HCT116 (cell line): ENCODE results near the gene ABL1. TPM values are rescaled to one million over a fixed set of nuclear protein-coding genes. Genes with fewer than 3 reads are reported as not detected.

Experiments
- ATAC-seq: fragments of 200-7000 bp; cut with Tn5 transposase; 2 replicates; pipeline ENCODE4 v1.9.1; 2020; ENCODE audit warnings: mild to moderate bottlenecking, moderate library complexity
- BruUV-seq: library from RNA; stranded (reverse); fragments of 400-500 nt; replicated peaks from 2 replicates; lab custom pipeline; 2021; lab: Mats Ljungman, UMichigan
- CTCF ChIA-PET: fragments of 300-600 bp; sonication (Branson Sonifier 250); formaldehyde crosslinking; loops from one replicate; lab custom pipeline; 2021; ENCODE audit warnings: antibody characterized with exemption; lab: Charles Lee
- POLR2A ChIA-PET: fragments of 300-600, 350-600 bp; sonication (Branson Sonifier 250); formaldehyde crosslinking; loops from one replicate; lab custom pipeline; 2021; ENCODE audit warnings: antibody characterized with exemption; lab: Charles Lee
- RAD21 ChIA-PET, 2 experiments: fragments of 300-600 bp; sonication (Branson Sonifier 250); formaldehyde crosslinking; loops; one replicate each; lab custom pipeline; 2023; ENCODE audit warnings: low total read pairs in 2 of 2; ENCODE audit not compliant: uncharacterized antibody in 2 of 2, unreplicated experiment in 2 of 2, low non-redundant PET in 1 of 2; lab: Charles Lee
- DNase-seq: peaks from one replicate; pipeline ENCODE4 v3.0.0-alpha.2; 2010; ENCODE audit warnings: low read depth, low spot score
- H2AFZ ChIP-seq: fragments of 200-600 bp; shearing (Covaris generic), sonication (generic); 2 replicates; pipeline ENCODE4 v1.6.1; 2017; ENCODE audit warnings: low read depth, mixed run types, mixed read lengths, antibody characterized with exemption, low read length; ENCODE audit not compliant: poor library complexity, severe bottlenecking
- H3K27ac ChIP-seq: 2 replicates; pipeline ENCODE4 v1.5.1; 2012; ENCODE audit warnings: low read depth, low read length
- H3K27me3 ChIP-seq: fragments of 200-600 bp; sonication (generic); 2 replicates; pipeline ENCODE4 v1.6.1; 2016; ENCODE audit warnings: mixed run types, low read length, mixed read lengths; ENCODE audit not compliant: insufficient read depth
- H3K36me3 ChIP-seq, 2 experiments: fragments of 200-500 bp in 1 of 2; fragments of 200-600 bp in 1 of 2; sonication (Bioruptor generic) in 1 of 2; sonication (generic) in 1 of 2; 2 replicates each; pipeline versions ENCODE4 v1.5.1 to v1.6.1; 2014 to 2016; ENCODE audit warnings: low read length in 2 of 2, inconsistent platforms in 1 of 2, mixed read lengths in 1 of 2, mixed run types in 1 of 2; ENCODE audit not compliant: insufficient read depth in 2 of 2, control insufficient read depth in 1 of 2
- H3K4me1 ChIP-seq, 2 experiments: fragments of 200-600 bp in 1 of 2; sonication (generic) in 1 of 2; 2 replicates each; pipeline versions ENCODE4 v1.5.1 to v1.6.1; 2012 to 2017; ENCODE audit warnings: low read length in 2 of 2, inconsistent platforms in 1 of 2, mild to moderate bottlenecking in 1 of 2, mixed read lengths in 1 of 2, mixed run types in 1 of 2, moderate library complexity in 1 of 2; ENCODE audit not compliant: insufficient read depth in 2 of 2, control insufficient read depth in 1 of 2
- H3K4me2 ChIP-seq: fragments of 200-600 bp; sonication (generic); 2 replicates; pipeline ENCODE4 v1.6.1; 2017; ENCODE audit warnings: mixed run types, low read length, mixed read lengths
- H3K4me3 ChIP-seq, 2 experiments: fragments of 200-600 bp in 1 of 2; sonication (generic) in 1 of 2; replicated peaks in 1 of 2; 2 replicates each; pipeline ENCODE4 v1.5.1; 2011 to 2016; ENCODE audit warnings: low read length in 2 of 2, control low read depth in 1 of 2, low read depth in 1 of 2, mild to moderate bottlenecking in 1 of 2, mixed read lengths in 1 of 2, mixed run types in 1 of 2
- H3K79me2 ChIP-seq: fragments of 200-600 bp; sonication (generic); 2 replicates; pipeline ENCODE4 v1.6.1; 2017; ENCODE audit warnings: mild to moderate bottlenecking, mixed run types, low read length, moderate library complexity, mixed read lengths; ENCODE audit not compliant: insufficient read depth
- H3K9ac ChIP-seq: fragments of 200-600 bp; sonication (generic); 2 replicates; pipeline ENCODE4 v1.6.1; 2016; ENCODE audit warnings: low read length, mixed read lengths
- H3K9me2 ChIP-seq: fragments of 200-600 bp; sonication (generic), shearing (Covaris generic); 2 replicates; pipeline ENCODE4 v1.6.1; 2017; ENCODE audit warnings: mixed run types, mild to moderate bottlenecking, moderate library complexity; ENCODE audit not compliant: insufficient read depth
- H3K9me3 ChIP-seq, 2 experiments: fragments of 200-500 bp in 1 of 2; fragments of 200-600 bp in 1 of 2; sonication (Bioruptor generic) in 1 of 2; sonication (generic) in 1 of 2; 2 replicates each; pipeline ENCODE4 v1.6.1; 2014 to 2017; ENCODE audit warnings: low read length in 2 of 2, mixed read lengths in 2 of 2, inconsistent platforms in 1 of 2, low read depth in 1 of 2, mild to moderate bottlenecking in 1 of 2, mixed run types in 1 of 2, moderate library complexity in 1 of 2; ENCODE audit not compliant: control insufficient read depth in 1 of 2, insufficient read depth in 1 of 2
- H4K20me1 ChIP-seq: fragments of 200-600 bp; sonication (generic), shearing (Covaris generic); 2 replicates; pipeline ENCODE4 v1.6.1; 2017; ENCODE audit warnings: mixed run types, mild to moderate bottlenecking, moderate library complexity; ENCODE audit not compliant: insufficient read depth
- CBX3 ChIP-seq: IDR thresholded peaks from 2 replicates; pipeline ENCODE4 v1.6.1; 2012; ENCODE audit warnings: low read depth
- CEBPB ChIP-seq: IDR thresholded peaks from 2 replicates; pipeline ENCODE4 v1.6.1; 2012; ENCODE audit warnings: low read depth
- CTCF ChIP-seq, 3 experiments: fragments of 200-600 bp in 1 of 3; sonication (generic) in 1 of 3; IDR thresholded peaks in 2 of 3; conservative IDR thresholded peaks in 1 of 3; 2 replicates each; pipeline ENCODE4 v1.5.1; 2012 to 2017; ENCODE audit warnings: low read depth in 2 of 3, low read length in 2 of 3, antibody characterized with exemption in 1 of 3, borderline replicate concordance in 1 of 3, control low read depth in 1 of 3, mild to moderate bottlenecking in 1 of 3, mixed read lengths in 1 of 3, mixed run types in 1 of 3, moderate library complexity in 1 of 3; ENCODE audit not compliant: insufficient read depth in 1 of 3
- ELF1 ChIP-seq: IDR thresholded peaks from 2 replicates; pipeline ENCODE4 v1.6.1; 2012; ENCODE audit warnings: low read depth, borderline replicate concordance
- JUND ChIP-seq: IDR thresholded peaks from 2 replicates; pipeline ENCODE4 v1.6.1; 2012
- MAX ChIP-seq: IDR thresholded peaks from 2 replicates; pipeline ENCODE4 v1.6.1; 2012
- POLR2A ChIP-seq: IDR thresholded peaks from 2 replicates; pipeline ENCODE4 v1.7.0; 2011; ENCODE audit warnings: borderline replicate concordance; ENCODE audit not compliant: insufficient read depth, insufficient read length; ENCODE audit errors: extremely low read depth
- POLR2AphosphoS5 ChIP-seq: IDR thresholded peaks from 2 replicates; pipeline ENCODE4 v1.6.1; 2011; ENCODE audit warnings: mild to moderate bottlenecking, low read depth, low read length, moderate library complexity
- SIN3A ChIP-seq: IDR thresholded peaks from 2 replicates; pipeline ENCODE4 v1.6.1; 2012; ENCODE audit warnings: low read depth
- SRF ChIP-seq: IDR thresholded peaks from 2 replicates; pipeline ENCODE4 v1.6.1; 2012; ENCODE audit warnings: low read depth
- TCF7L2 ChIP-seq: IDR thresholded peaks from 2 replicates; pipeline ENCODE4 v1.7.0; 2011; ENCODE audit warnings: borderline replicate concordance, inconsistent platforms; ENCODE audit not compliant: insufficient read depth, insufficient read length; ENCODE audit errors: extremely low read depth
- YY1 ChIP-seq: IDR thresholded peaks from 2 replicates; pipeline ENCODE4 v1.6.1; 2011; ENCODE audit warnings: low read length, low read depth, moderate library complexity, mild to moderate bottlenecking; ENCODE audit not compliant: insufficient replicate concordance; ENCODE audit errors: extremely low read depth
- intact Hi-C: fragments of 100-400 bp; cut with micrococcal nuclease; formaldehyde crosslinking; loops from 2 replicates; pipeline ENCODE4 v1.10.0; 2022
- total RNA-seq: library from RNA; stranded (reverse); gene quantifications from one replicate; pipeline ENCODE4 v1.2.1, GENCODE V29; 2021; ENCODE audit not compliant: unreplicated experiment
- TF ChIP-seq, protein P1 (sequence below): IDR thresholded peaks from 2 replicates; pipeline ENCODE4 v1.6.1; 2012; ENCODE audit warnings: low read depth

ABL1 gene
- total RNA-seq, 1 experiment from 2014 or later, result 54.7 TPM

GRCh38 chr9:130882696-130883225 lies 47.7 kb downstream of the ABL1 start:
- Histone ChIP-seq H3K9me3 (no peaks in the 10 kb centered on the region), H2AFZ (no peak overlapping the region), H3K9ac (no peak overlapping the region), H3K4me1 (no peaks in the 10 kb centered on the region; a peak in 1 of 4 replicates), H3K9me2 (no peaks in the 10 kb centered on the region), H4K20me1 (no peaks in the 10 kb centered on the region), H3K79me2 (no peaks in the 10 kb centered on the region), H3K4me3 (no peak overlapping the region), H3K27ac (no peak overlapping the region), H3K36me3 (peaks cover 15 to 33% of the 10 kb centered on the region in 2 experiments; a peak in 3 of 4 replicates), H3K27me3 (no peaks in the 10 kb centered on the region), H3K4me2 (no peak overlapping the region)
- ATAC-seq, result no peak
- ChIA-PET POLR2A (no interaction called here), CTCF (interaction anchor here (1.2 kb wide), 1 partner anchor 13 kb away, joined by 3 read pairs; no protein-coding TSS in a partner anchor), RAD21 (no interaction called here)
- TF ChIP-seq TCF7L2 (no peak), CEBPB (no peak), MAX (no peak), POLR2AphosphoS5 (no peak), SIN3A (no peak), CTCF (IDR thresholded peaks at IDR 0.05 in 2 of 3, conservative IDR thresholded peaks at IDR 0.05 in 1 of 3; ENCODE audit: borderline replicate concordance in 1 of 3, insufficient read depth in 1 of 3, low read depth in 2 of 3, low read length in 2 of 3) (no peak), SRF (no peak), POLR2A (no peak), ELF1 (no peak), JUND (no peak), CBX3 (no peak), YY1 (no peak)
- TF ChIP-seq, protein P1, sequence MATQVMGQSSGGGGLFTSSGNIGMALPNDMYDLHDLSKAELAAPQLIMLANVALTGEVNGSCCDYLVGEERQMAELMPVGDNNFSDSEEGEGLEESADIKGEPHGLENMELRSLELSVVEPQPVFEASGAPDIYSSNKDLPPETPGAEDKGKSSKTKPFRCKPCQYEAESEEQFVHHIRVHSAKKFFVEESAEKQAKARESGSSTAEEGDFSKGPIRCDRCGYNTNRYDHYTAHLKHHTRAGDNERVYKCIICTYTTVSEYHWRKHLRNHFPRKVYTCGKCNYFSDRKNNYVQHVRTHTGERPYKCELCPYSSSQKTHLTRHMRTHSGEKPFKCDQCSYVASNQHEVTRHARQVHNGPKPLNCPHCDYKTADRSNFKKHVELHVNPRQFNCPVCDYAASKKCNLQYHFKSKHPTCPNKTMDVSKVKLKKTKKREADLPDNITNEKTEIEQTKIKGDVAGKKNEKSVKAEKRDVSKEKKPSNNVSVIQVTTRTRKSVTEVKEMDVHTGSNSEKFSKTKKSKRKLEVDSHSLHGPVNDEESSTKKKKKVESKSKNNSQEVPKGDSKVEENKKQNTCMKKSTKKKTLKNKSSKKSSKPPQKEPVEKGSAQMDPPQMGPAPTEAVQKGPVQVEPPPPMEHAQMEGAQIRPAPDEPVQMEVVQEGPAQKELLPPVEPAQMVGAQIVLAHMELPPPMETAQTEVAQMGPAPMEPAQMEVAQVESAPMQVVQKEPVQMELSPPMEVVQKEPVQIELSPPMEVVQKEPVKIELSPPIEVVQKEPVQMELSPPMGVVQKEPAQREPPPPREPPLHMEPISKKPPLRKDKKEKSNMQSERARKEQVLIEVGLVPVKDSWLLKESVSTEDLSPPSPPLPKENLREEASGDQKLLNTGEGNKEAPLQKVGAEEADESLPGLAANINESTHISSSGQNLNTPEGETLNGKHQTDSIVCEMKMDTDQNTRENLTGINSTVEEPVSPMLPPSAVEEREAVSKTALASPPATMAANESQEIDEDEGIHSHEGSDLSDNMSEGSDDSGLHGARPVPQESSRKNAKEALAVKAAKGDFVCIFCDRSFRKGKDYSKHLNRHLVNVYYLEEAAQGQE, result no peak
- no TSS peak for BruUV-seq
- intact Hi-C loops, result no loop called here
- DNase-seq, result no peak
